Skeletal muscle tissue (tissue), 4 donors: ENCODE measurements around the gene SERPINE2. TPM values are rescaled to one million over a fixed set of nuclear protein-coding genes. Genes with fewer than 3 reads are reported as not detected.

Source experiments
- H3K27ac ChIP-seq: one replicate; pipeline ENCODE4 v1.7.0; 2013; ENCODE audit warnings: mild to moderate bottlenecking, low read depth, low read length, inconsistent platforms
- H3K27me3 ChIP-seq, 3 donors: one replicate each; pipeline ENCODE4 v1.7.0; 2013; ENCODE audit warnings: low read length in 3 of 3; ENCODE audit not compliant: control insufficient read depth in 3 of 3, insufficient read depth in 3 of 3
- H3K36me3 ChIP-seq, 3 donors: one replicate each; pipeline ENCODE4 v1.7.0; 2013; ENCODE audit warnings: low read length in 3 of 3; ENCODE audit not compliant: control insufficient read depth in 3 of 3, insufficient read depth in 3 of 3
- H3K4me1 ChIP-seq, 3 donors: one replicate each; pipeline ENCODE4 v1.7.0; 2013; ENCODE audit warnings: low read length in 3 of 3, mild to moderate bottlenecking in 3 of 3; ENCODE audit not compliant: control insufficient read depth in 3 of 3, insufficient read depth in 3 of 3
- H3K4me3 ChIP-seq, 3 donors: one replicate each; pipeline ENCODE4 v1.7.0; 2013; ENCODE audit warnings: low read length in 3 of 3
- H3K9ac ChIP-seq, 3 donors: one replicate each; pipeline ENCODE4 v1.7.0; 2013; ENCODE audit warnings: low read length in 3 of 3, mild to moderate bottlenecking in 3 of 3, moderate library complexity in 2 of 3, low read depth in 1 of 3
- H3K9me3 ChIP-seq, 3 donors: one replicate each; pipeline ENCODE4 v1.7.0; 2013; ENCODE audit warnings: low read length in 3 of 3; ENCODE audit not compliant: control insufficient read depth in 3 of 3
- total RNA-seq: library from RNA; depleted of rRNA; stranded (reverse); fragments of >200 nt; gene quantifications from one replicate; pipeline ENCODE4 v1.2.3, GENCODE V29; 2014
- donor health status: Osteomylitis.

SERPINE2 gene
- total RNA-seq, 1 donor from 2014 or later: 33.4 TPM

- Histone ChIP-seq H3K9me3 (no peaks in the 10 kb centered on the region), H3K4me1 (peaks cover 4 to 13% (median 4%) of the 10 kb centered on the region in 3 donors), H3K4me3 (no peak overlapping the region), H3K27ac (no peak overlapping the region), H3K9ac (no peak overlapping the region), H3K27me3 (no peaks in the 10 kb centered on the region), H3K36me3 (no peaks in the 10 kb centered on the region)
These were observed 15.9 kb downstream of the SERPINE2 start for GRCh38 chr2:224023188-224023587.

GRCh38 chr2:224022486-224022885 lies 16.6 kb downstream of the SERPINE2 start:
- Histone ChIP-seq H3K9me3 (no peaks in the 10 kb centered on the region), H3K36me3 (no peaks in the 10 kb centered on the region), H3K4me3 (no peak overlapping the region), H3K27me3 (no peaks in the 10 kb centered on the region), H3K27ac (no peak overlapping the region), H3K4me1 (peaks cover 0 to 7% (median 4%) of the 10 kb centered on the region in 3 donors), H3K9ac (no peak overlapping the region)

- H3K27me3 ChIP-seq: no peaks in the 10 kb centered on the region
- no peaks in the 10 kb centered on the region for H3K4me1 ChIP-seq
- H3K27ac ChIP-seq: no peak overlapping the region
- H3K36me3 ChIP-seq: no peaks in the 10 kb centered on the region
- H3K9ac ChIP-seq: no peak overlapping the region
- H3K4me3 ChIP-seq: no peak overlapping the region
- H3K9me3 ChIP-seq: no peaks in the 10 kb centered on the region
These were observed 18.6 kb downstream of the SERPINE2 start for GRCh38 chr2:224020523-224020922.

GRCh38 chr2:224017957-224018356 lies 21.1 kb downstream of the SERPINE2 start:
- Histone ChIP-seq H3K9ac (no peak overlapping the region), H3K4me3 (no peak overlapping the region), H3K4me1 (no peaks in the 10 kb centered on the region), H3K9me3 (no peaks in the 10 kb centered on the region), H3K27me3 (no peaks in the 10 kb centered on the region), H3K36me3 (no peaks in the 10 kb centered on the region), H3K27ac (no peak overlapping the region)

- Histone ChIP-seq H3K9ac (no peak overlapping the region), H3K27me3 (no peaks in the 10 kb centered on the region), H3K4me1 (no peaks in the 10 kb centered on the region), H3K4me3 (no peak overlapping the region), H3K9me3 (no peaks in the 10 kb centered on the region), H3K36me3 (no peaks in the 10 kb centered on the region), H3K27ac (no peak overlapping the region)
These were observed 22.1 kb downstream of the SERPINE2 start for GRCh38 chr2:224016963-224017362.

GRCh38 chr2:224014336-224014735 lies 24.8 kb downstream of the SERPINE2 start:
- Histone ChIP-seq H3K27me3 (no peaks in the 10 kb centered on the region), H3K27ac (no peak overlapping the region), H3K4me1 (peaks cover 0 to 5% (median 0%) of the 10 kb centered on the region in 3 donors), H3K36me3 (no peaks in the 10 kb centered on the region), H3K9me3 (no peaks in the 10 kb centered on the region), H3K4me3 (no peak overlapping the region), H3K9ac (no peak overlapping the region)

GRCh38 chr2:224011837-224012236 lies 27.2 kb downstream of the SERPINE2 start:
- Histone ChIP-seq H3K9me3 (no peaks in the 10 kb centered on the region), H3K4me3 (no peak overlapping the region), H3K27ac (no peak overlapping the region), H3K4me1 (peaks cover 0 to 13% (median 2%) of the 10 kb centered on the region in 3 donors), H3K36me3 (no peaks in the 10 kb centered on the region), H3K27me3 (peaks cover 0 to under 1% (median 0%) of the 10 kb centered on the region in 3 donors), H3K9ac (no peak overlapping the region)

GRCh38 chr2:224009605-224010315 lies 29.3 kb downstream of the SERPINE2 start:
- Histone ChIP-seq H3K36me3 (no peaks in the 10 kb centered on the region), H3K4me3 (no peak overlapping the region), H3K9me3 (no peaks in the 10 kb centered on the region), H3K9ac (no peak overlapping the region), H3K4me1 (peaks cover 2 to 13% (median 3%) of the 10 kb centered on the region in 3 donors), H3K27me3 (peaks cover 0 to 2% (median 0%) of the 10 kb centered on the region in 3 donors), H3K27ac (no peak overlapping the region)

- Histone ChIP-seq H3K4me1 (peaks cover 9 to 22% (median 9%) of the 10 kb centered on the region in 3 donors), H3K36me3 (no peaks in the 10 kb centered on the region), H3K4me3 (peak overlapping the region in 1 of 3 donors; percentile 9), H3K9me3 (no peaks in the 10 kb centered on the region), H3K27ac (no peak overlapping the region), H3K9ac (peak overlapping the region in 1 of 3 donors; percentile 24), H3K27me3 (peaks cover 0 to 2% (median 0%) of the 10 kb centered on the region in 3 donors)
These were observed 30.3 kb downstream of the SERPINE2 start for GRCh38 chr2:224008702-224009261.

GRCh38 chr2:224004105-224004695 lies 34.9 kb downstream of the SERPINE2 start:
- Histone ChIP-seq H3K27ac (peak overlapping the region; percentile 10), H3K4me3 (peak overlapping the region in 1 of 3 donors; percentile 14), H3K27me3 (peaks cover 0 to 2% (median 0%) of the 10 kb centered on the region in 3 donors), H3K4me1 (peaks cover 14 to 32% (median 19%) of the 10 kb centered on the region in 3 donors), H3K9me3 (no peaks in the 10 kb centered on the region), H3K9ac (peak overlapping the region in 2 of 3 donors; percentile 35 to 51), H3K36me3 (no peaks in the 10 kb centered on the region)
